ENCODE results near the gene MAST4.
"Not testable (repeated sequence)": the region's sequence is repeated elsewhere in the genome, so short reads cannot be mapped to it uniquely, and the experiment has no call there.

The MAST4 gene

DNA sequence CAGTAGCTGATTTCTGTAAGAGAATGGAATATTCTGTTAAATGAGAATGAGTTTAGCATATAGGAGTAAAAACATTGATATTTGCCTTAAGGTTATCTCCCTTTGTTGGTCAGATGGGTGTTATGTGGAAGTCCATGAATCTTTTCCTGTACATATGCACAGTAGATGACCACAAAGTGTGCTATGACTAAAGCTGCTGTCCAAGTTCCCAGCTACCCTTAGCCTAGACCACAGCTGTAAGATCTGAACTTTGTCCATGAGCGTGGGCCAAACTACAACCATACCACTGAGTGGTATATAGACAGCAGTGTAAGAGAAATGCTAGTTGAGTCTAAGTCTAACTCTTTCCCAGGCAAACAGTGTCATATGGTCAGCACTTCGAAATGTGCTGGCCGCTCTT lies 551.6 kb downstream of the MAST4 start:
- DNase-seq (ENCODE audit: low read depth in 2 of 2, low spot score in 1 of 2), result no peak

DNA sequence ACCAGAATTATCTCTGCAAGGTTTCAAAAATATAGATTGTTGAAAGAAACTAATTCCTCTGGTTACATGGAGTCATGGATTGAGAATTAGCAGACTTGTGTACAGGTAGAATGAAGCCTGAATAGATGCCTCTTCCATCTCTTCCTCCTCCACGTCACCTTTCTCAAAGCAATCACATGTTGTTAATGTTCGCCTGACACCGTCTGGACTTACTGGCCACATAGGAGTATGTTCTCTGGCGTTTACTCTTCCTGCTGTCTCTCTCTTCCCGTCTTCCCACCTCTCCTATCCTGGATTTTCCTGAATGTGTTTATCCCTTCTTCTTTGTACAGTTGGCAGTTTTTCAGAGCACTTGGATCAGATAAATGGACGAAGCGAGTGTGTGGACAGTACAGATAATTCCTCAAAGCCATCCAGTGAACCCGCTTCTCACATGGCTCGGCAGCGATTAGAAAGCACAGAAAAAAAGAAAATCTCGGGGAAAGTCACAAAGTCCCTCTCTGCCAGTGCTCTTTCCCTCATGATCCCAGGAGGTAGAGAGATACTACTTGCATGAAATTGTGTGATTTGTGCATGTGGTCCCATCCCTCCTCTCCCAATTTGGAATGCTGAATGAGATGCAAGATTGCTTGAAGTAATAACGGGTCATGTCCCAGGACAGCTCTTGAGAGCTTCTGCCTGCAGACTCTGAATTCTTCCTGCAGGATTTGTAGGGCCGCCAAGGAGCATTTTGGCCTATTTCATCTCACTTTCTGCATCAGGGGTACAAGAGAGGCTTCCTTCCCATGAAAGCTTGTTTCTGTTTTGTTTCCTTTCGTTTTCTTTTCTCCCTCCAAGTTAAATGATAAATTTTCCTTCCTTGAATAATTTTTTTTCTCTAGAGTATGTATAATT lies 553.1 kb downstream of the MAST4 start:
- no peak for DNase-seq (ENCODE audit: low read depth in 2 of 2, low spot score in 1 of 2)

GRCh38 chr5:67149951-67150523 lies 553.8 kb downstream of the MAST4 start:
- no peak for DNase-seq (ENCODE audit: low read depth in 2 of 2, low spot score in 1 of 2)

DNA sequence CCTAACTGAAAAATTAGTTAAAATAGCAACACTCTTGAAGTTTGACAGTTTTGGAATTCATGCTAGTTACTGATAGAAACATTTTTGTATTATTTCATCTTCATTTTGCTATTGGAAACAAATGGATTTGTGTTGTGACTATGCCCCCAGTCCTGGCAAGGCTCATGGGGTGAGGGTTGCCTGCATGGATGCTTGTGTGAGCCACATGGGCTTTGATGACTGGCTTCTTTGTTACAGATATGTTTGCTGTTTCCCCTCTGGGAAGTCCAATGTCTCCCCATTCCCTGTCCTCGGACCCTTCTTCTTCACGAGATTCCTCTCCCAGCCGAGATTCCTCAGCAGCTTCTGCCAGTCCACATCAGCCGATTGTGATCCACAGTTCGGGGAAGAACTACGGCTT lies 556.2 kb downstream of the MAST4 start:
- DNase-seq (ENCODE audit: low read depth in 2 of 2, low spot score in 1 of 2), result no peak

DNA sequence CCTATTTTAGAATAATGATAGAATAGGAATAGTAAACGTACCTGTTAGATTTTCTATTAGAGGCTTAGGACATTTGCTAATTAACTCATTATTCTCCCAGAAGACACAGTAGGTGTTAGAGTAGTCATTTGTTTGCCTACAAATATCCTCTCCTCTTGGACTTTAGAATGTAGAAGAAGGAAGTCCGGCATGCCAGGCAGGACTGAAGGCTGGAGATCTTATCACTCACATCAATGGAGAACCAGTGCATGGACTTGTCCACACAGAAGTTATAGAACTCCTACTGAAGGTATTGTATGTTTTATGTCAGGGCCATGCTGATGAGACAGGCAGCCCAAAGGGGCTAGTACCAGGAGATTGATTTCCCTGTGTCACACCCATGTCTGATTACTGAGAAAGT lies 557.1 kb downstream of the MAST4 start:
- DNase-seq (ENCODE audit: low read depth in 2 of 2, low spot score in 1 of 2), result no peak

DNA sequence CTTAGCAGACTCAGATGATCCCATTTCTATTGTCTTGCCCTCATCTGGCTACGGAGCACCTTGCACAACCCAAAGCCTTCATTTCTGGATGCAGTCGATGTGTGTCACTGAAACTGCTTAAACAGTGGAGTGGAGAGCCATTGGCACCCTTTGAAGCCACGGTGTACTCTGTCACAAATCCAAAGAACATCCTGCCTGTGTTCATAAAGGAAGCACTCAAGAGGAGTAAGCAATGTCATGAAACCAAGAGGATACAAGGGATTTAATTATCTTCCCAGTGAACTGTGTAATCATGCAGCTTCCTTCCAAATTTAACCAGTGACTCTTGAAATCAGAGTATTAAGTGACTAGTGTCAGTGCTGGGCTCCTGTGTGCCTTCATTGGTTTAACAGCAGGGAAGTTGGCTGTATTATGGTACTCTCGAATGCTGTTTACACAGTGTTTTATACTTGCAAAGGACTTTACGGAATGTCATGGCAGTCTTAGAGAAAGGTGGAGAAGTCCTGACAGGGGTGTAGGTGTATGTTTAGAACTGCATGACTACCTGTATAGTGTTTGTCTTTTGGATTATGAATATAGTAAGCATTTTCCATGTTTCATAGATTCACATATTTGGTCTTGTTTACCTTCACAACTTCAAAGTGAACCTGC lies 558.5 kb downstream of the MAST4 start:
- no peak for DNase-seq (ENCODE audit: low read depth in 2 of 2, low spot score in 1 of 2)

DNA sequence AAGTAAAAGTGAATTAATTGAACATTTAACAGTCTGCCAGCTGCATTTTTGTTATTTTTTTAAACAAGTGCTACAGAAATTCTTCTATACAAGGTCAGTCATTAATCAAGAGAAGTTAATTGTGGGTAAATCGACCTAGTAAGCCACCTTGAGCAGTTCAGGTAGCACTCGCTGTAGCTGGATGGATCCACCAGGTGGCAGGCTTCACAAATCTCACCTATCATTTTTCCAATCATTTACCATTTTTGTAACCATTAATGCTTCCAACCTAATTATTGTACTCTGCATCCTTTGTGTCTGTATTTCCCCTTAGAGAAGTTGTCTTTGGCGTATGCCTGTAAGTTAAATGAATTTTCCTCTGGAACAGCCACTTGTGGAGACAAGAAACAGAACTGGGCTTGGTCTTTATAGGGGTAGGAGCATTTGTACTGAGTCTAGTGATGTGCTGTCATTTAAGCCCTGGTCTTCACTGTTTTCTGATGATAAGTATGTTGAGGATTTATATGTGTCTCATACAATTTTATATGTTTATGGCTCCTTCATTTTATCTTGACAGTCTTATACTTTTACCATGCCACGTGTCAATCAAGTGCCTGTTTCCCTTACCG lies 560.9 kb downstream of the MAST4 start:
- peak in 1 of 2 donors; percentile 23 for DNase-seq (ENCODE audit: low read depth in 2 of 2, low spot score in 1 of 2)

GRCh38 chr5:67160272-67160671 lies 564.1 kb downstream of the MAST4 start:
- DNase-seq (ENCODE audit: low read depth in 2 of 2, low spot score in 1 of 2), result no peak

GRCh38 chr5:67160985-67161384 lies 564.8 kb downstream of the MAST4 start:
- peak in 1 of 2 donors; percentile 11 for DNase-seq (ENCODE audit: low read depth in 2 of 2, low spot score in 1 of 2)

- no peak for DNase-seq (ENCODE audit: low read depth in 2 of 2, low spot score in 1 of 2)
These were observed 565.6 kb downstream of the MAST4 start for GRCh38 chr5:67161767-67162166.

GRCh38 chr5:67163231-67163756 lies 567.1 kb downstream of the MAST4 start:
- no peak for DNase-seq (ENCODE audit: low read depth in 2 of 2, low spot score in 1 of 2)

GRCh38 chr5:67163863-67164595 lies 567.8 kb downstream of the MAST4 start:
- no peak for DNase-seq (ENCODE audit: low read depth in 2 of 2, low spot score in 1 of 2)

- no peak for DNase-seq (ENCODE audit: low read depth in 2 of 2, low spot score in 1 of 2)
These were observed 568.8 kb downstream of the MAST4 start for GRCh38 chr5:67164856-67165525.

DNA sequence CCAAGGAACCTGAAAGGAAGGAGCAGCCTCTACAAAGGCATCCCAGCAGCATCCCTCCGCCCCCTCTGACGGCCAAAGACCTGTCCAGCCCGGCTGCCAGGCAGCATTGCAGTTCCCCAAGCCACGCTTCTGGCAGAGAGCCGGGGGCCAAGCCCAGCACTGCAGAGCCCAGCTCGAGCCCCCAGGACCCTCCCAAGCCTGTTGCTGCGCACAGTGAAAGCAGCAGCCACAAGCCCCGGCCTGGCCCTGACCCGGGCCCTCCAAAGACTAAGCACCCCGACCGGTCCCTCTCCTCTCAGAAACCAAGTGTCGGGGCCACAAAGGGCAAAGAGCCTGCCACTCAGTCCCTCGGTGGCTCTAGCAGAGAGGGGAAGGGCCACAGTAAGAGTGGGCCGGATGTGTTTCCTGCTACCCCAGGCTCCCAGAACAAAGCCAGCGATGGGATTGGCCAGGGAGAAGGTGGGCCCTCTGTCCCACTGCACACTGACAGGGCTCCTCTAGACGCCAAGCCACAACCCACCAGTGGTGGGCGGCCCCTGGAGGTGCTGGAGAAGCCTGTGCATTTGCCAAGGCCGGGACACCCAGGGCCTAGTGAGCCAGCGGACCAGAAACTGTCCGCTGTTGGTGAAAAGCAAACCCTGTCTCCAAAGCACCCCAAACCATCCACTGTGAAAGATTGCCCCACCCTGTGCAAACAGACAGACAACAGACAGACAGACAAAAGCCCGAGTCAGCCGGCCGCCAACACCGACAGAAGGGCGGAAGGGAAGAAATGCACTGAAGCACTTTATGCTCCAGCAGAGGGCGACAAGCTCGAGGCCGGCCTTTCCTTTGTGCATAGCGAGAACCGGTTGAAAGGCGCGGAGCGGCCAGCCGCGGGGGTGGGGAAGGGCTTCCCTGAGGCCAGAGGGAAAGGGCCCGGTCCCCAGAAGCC lies 569.6 kb downstream of the MAST4 start:
- DNase-seq (ENCODE audit: low read depth in 2 of 2, low spot score in 1 of 2), result peak; percentile 45 to 63

DNA sequence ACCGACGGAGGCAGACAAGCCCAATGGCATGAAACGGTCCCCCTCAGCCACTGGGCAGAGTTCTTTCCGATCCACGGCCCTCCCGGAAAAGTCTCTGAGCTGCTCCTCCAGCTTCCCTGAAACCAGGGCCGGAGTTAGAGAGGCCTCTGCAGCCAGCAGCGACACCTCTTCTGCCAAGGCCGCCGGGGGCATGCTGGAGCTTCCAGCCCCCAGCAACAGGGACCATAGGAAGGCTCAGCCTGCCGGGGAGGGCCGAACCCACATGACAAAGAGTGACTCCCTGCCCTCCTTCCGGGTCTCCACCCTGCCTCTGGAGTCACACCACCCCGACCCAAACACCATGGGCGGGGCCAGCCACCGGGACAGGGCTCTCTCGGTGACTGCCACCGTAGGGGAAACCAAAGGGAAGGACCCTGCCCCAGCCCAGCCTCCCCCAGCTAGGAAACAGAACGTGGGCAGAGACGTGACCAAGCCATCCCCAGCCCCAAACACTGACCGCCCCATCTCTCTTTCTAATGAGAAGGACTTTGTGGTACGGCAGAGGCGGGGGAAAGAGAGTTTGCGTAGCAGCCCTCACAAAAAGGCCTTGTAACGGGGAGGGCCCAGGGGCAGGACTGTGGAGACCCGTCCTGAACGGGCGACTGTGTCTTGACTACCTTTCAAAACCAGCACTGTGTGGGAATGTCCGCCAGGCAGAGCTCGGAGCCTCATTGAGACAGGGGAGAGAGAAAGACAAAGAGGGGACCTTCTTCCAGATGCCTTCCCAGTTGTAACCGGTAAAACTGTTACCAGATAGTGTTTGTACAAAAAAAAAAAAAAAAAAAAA lies 570.5 kb downstream of the MAST4 start:
- peak in 1 of 2 donors; percentile 37 for DNase-seq (ENCODE audit: low read depth in 2 of 2, low spot score in 1 of 2)

GRCh38 chr5:67168069-67168468 lies 571.9 kb downstream of the MAST4 start:
- no peak for DNase-seq (ENCODE audit: low read depth in 2 of 2, low spot score in 1 of 2)

DNA sequence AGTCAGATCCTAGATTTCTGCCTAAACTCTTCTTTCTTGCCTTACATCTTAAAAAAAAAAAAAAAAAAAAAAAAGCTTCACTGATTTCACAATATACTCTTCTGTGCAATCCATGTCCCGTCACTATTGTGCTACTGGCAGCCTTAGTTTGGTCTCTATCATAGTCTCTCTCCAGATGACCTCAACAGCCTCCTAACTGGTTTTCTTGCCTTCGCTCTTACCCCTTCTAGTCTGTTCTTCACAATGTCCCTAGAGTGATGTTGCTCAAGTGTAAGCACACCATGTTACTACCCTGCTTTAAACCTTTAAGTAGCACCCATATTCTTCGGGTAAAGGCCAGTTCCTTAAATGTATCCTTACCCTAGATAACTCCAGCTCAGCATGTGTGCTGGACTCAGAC lies 574.6 kb downstream of the MAST4 start:
- no peak for DNase-seq (ENCODE audit: low read depth in 2 of 2, low spot score in 1 of 2)

- DNase-seq (ENCODE audit: low read depth in 2 of 2, low spot score in 1 of 2), result not testable (repeated sequence)
These were observed 577.2 kb downstream of the MAST4 start for GRCh38 chr5:67173351-67173750.
